ENCODE data around the gene CAPZA2. TPM values are rescaled to one million over a fixed set of nuclear protein-coding genes. Genes with fewer than 3 reads are reported as not detected.

Gene CAPZA2
- total and polyA plus RNA-seq, 9 of the 15 experiments (the other 6 are each of a cell fraction or from before 2014, with no cell fraction given), result 67.0 to 524 (median 176) TPM

- 0 out of 2 replicates have a peak, but pooled peaks have one; percentile 17 for TF ChIP-seq STAT5A (IDR thresholded peaks at IDR 0.05; ENCODE audit: borderline replicate concordance, low read length)
- TF ChIP-seq, protein P1, sequence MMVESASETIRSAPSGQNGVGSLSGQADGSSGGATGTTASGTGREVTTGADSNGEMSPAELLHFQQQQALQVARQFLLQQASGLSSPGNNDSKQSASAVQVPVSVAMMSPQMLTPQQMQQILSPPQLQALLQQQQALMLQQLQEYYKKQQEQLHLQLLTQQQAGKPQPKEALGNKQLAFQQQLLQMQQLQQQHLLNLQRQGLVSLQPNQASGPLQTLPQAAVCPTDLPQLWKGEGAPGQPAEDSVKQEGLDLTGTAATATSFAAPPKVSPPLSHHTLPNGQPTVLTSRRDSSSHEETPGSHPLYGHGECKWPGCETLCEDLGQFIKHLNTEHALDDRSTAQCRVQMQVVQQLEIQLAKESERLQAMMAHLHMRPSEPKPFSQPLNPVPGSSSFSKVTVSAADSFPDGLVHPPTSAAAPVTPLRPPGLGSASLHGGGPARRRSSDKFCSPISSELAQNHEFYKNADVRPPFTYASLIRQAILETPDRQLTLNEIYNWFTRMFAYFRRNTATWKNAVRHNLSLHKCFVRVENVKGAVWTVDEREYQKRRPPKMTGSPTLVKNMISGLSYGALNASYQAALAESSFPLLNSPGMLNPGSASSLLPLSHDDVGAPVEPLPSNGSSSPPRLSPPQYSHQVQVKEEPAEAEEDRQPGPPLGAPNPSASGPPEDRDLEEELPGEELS (CRISPR knock-in tag; IDR thresholded peaks at IDR 0.05; ENCODE audit: borderline replicate concordance), result no peak
- TF ChIP-seq, protein P2, sequence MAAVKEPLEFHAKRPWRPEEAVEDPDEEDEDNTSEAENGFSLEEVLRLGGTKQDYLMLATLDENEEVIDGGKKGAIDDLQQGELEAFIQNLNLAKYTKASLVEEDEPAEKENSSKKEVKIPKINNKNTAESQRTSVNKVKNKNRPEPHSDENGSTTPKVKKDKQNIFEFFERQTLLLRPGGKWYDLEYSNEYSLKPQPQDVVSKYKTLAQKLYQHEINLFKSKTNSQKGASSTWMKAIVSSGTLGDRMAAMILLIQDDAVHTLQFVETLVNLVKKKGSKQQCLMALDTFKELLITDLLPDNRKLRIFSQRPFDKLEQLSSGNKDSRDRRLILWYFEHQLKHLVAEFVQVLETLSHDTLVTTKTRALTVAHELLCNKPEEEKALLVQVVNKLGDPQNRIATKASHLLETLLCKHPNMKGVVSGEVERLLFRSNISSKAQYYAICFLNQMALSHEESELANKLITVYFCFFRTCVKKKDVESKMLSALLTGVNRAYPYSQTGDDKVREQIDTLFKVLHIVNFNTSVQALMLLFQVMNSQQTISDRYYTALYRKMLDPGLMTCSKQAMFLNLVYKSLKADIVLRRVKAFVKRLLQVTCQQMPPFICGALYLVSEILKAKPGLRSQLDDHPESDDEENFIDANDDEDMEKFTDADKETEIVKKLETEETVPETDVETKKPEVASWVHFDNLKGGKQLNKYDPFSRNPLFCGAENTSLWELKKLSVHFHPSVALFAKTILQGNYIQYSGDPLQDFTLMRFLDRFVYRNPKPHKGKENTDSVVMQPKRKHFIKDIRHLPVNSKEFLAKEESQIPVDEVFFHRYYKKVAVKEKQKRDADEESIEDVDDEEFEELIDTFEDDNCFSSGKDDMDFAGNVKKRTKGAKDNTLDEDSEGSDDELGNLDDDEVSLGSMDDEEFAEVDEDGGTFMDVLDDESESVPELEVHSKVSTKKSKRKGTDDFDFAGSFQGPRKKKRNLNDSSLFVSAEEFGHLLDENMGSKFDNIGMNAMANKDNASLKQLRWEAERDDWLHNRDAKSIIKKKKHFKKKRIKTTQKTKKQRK (IDR thresholded peaks at IDR 0.05; ENCODE audit: borderline replicate concordance, low read depth, low read length), result no peak
- TF ChIP-seq, protein P3, sequence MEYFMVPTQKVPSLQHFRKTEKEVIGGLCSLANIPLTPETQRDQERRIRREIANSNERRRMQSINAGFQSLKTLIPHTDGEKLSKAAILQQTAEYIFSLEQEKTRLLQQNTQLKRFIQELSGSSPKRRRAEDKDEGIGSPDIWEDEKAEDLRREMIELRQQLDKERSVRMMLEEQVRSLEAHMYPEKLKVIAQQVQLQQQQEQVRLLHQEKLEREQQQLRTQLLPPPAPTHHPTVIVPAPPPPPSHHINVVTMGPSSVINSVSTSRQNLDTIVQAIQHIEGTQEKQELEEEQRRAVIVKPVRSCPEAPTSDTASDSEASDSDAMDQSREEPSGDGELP (CRISPR knock-in tag; IDR thresholded peaks at IDR 0.05; ENCODE audit: borderline replicate concordance), result peak; percentile 68
- TF ChIP-seq, protein P4, sequence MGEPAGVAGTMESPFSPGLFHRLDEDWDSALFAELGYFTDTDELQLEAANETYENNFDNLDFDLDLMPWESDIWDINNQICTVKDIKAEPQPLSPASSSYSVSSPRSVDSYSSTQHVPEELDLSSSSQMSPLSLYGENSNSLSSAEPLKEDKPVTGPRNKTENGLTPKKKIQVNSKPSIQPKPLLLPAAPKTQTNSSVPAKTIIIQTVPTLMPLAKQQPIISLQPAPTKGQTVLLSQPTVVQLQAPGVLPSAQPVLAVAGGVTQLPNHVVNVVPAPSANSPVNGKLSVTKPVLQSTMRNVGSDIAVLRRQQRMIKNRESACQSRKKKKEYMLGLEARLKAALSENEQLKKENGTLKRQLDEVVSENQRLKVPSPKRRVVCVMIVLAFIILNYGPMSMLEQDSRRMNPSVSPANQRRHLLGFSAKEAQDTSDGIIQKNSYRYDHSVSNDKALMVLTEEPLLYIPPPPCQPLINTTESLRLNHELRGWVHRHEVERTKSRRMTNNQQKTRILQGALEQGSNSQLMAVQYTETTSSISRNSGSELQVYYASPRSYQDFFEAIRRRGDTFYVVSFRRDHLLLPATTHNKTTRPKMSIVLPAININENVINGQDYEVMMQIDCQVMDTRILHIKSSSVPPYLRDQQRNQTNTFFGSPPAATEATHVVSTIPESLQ (CRISPR knock-in tag; IDR thresholded peaks at IDR 0.05), result peak; percentile 84; the same call in 1 of the 2 replicates
- no peak for TF ChIP-seq RFX5 (IDR thresholded peaks at IDR 0.05; ENCODE audit: low read depth, low read length)
- TF ChIP-seq, protein P5, sequence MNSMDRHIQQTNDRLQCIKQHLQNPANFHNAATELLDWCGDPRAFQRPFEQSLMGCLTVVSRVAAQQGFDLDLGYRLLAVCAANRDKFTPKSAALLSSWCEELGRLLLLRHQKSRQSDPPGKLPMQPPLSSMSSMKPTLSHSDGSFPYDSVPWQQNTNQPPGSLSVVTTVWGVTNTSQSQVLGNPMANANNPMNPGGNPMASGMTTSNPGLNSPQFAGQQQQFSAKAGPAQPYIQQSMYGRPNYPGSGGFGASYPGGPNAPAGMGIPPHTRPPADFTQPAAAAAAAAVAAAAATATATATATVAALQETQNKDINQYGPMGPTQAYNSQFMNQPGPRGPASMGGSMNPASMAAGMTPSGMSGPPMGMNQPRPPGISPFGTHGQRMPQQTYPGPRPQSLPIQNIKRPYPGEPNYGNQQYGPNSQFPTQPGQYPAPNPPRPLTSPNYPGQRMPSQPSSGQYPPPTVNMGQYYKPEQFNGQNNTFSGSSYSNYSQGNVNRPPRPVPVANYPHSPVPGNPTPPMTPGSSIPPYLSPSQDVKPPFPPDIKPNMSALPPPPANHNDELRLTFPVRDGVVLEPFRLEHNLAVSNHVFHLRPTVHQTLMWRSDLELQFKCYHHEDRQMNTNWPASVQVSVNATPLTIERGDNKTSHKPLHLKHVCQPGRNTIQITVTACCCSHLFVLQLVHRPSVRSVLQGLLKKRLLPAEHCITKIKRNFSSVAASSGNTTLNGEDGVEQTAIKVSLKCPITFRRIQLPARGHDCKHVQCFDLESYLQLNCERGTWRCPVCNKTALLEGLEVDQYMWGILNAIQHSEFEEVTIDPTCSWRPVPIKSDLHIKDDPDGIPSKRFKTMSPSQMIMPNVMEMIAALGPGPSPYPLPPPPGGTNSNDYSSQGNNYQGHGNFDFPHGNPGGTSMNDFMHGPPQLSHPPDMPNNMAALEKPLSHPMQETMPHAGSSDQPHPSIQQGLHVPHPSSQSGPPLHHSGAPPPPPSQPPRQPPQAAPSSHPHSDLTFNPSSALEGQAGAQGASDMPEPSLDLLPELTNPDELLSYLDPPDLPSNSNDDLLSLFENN (IDR thresholded peaks at IDR 0.05; ENCODE audit: low read depth in 2 of 2, low read length in 2 of 2), result peak; percentile 26 to 92; a peak in 3 of 4 replicates
- TF ChIP-seq CBX8 (IDR thresholded peaks at IDR 0.05; ENCODE audit: borderline replicate concordance, extremely low read depth, low read depth, low read length, poor library complexity, severe bottlenecking), result no peak
- TF ChIP-seq BCL6 (CRISPR knock-in tag; IDR thresholded peaks at IDR 0.05), result no peak
- no peak for TF ChIP-seq HDAC6 (IDR thresholded peaks at IDR 0.05; ENCODE audit: low read depth, low read length)
- peak; percentile 82 for TF ChIP-seq CXXC5 (CRISPR knock-in tag; IDR thresholded peaks at IDR 0.05)
- peak; percentile 73 for TF ChIP-seq POLR2B (IDR thresholded peaks at IDR 0.05; ENCODE audit: low read depth, partially characterized antibody)
Observed at GRCh38 chr7:116953906-116954838, 91.8 kb downstream of the CAPZA2 start (continued).

All from K562 (cell line).